Spinal cord (tissue), 10 donors: Measurements from ENCODE around the gene TLR7. TPM values are rescaled to one million over a fixed set of nuclear protein-coding genes. Genes with fewer than 3 reads are reported as not detected.
A peak's percentile ranks its signal among the peaks of the same experiment; 100 is the strongest.

Source experiments
- DNase-seq, 6 donors: peaks; one replicate each; pipeline versions ENCODE4 v3.0.0 to v3.0.0-alpha.2; 2013 to 2015; ENCODE audit warnings: low spot score in 6 of 6, low read depth in 4 of 6
- H3K27ac ChIP-seq: one replicate; pipeline ENCODE4 v1.5.1; 2013; ENCODE audit warnings: low read depth, low read length, control low read depth
- H3K27me3 ChIP-seq: one replicate; pipeline ENCODE4 v1.6.1; 2013; ENCODE audit warnings: low read length; ENCODE audit not compliant: control insufficient read depth, insufficient read depth
- H3K36me3 ChIP-seq: one replicate; pipeline ENCODE4 v1.6.1; 2013; ENCODE audit warnings: low read length; ENCODE audit not compliant: control insufficient read depth, insufficient read depth
- H3K4me1 ChIP-seq: one replicate; pipeline ENCODE4 v1.6.1; 2013; ENCODE audit warnings: low read length; ENCODE audit not compliant: control insufficient read depth, insufficient read depth
- H3K4me3 ChIP-seq: one replicate; pipeline ENCODE4 v1.5.1; 2013; ENCODE audit warnings: low read depth, low read length, control low read depth
- H3K9me3 ChIP-seq: one replicate; pipeline ENCODE4 v1.6.1; 2013; ENCODE audit warnings: low read length; ENCODE audit not compliant: control insufficient read depth, insufficient read depth
- WGBS: methylation state at CpG from one replicate; pipeline ENCODE4 v1.1.5; 2013; ENCODE audit warnings: missing lambda C conversion rate; ENCODE audit not compliant: insufficient coverage; 5-methylcytosine and 5-hydroxymethylcytosine counted together
- polyA plus RNA-seq, 2 donors: library from polyadenylated mRNA; unstranded; fragments of 120-200 nt; gene quantifications; one replicate each; pipeline ENCODE4 v1.2.1, GENCODE V29; 2013; ENCODE audit not compliant: insufficient read length in 2 of 2
- total RNA-seq, 2 donors: library from RNA; depleted of rRNA in 1 of 2; stranded (reverse); fragments of 120-200 nt in 1 of 2; fragments of >200 nt in 1 of 2; gene quantifications; one replicate each; pipeline versions ENCODE4 v1.2.3 to v1.2.4, GENCODE V29; 2013 to 2014
- donor health status: healthy.

Gene TLR7
- total and polyA plus RNA-seq, 4 donors, result 1.6 to 7.3 (median 3.5) TPM

- 85% methylated on average over 5 of the region's 5 CpGs for WGBS
- no peaks in the 10 kb centered on the region for H3K27me3 ChIP-seq
- no peak overlapping the region for H3K27ac ChIP-seq
- H3K36me3 ChIP-seq, result no peaks in the 10 kb centered on the region
- H3K4me3 ChIP-seq, result no peak overlapping the region
- H3K4me1 ChIP-seq, result no peaks in the 10 kb centered on the region
- no peak for DNase-seq
- H3K9me3 ChIP-seq, result no peaks in the 10 kb centered on the region
Observed at GRCh38 chrX:12898073-12898472, 31.2 kb downstream of the TLR7 start.

GRCh38 chrX:12899506-12899905, 32.6 kb downstream of the TLR7 start:
- Histone ChIP-seq H3K36me3 (no peaks in the 10 kb centered on the region), H3K4me1 (no peaks in the 10 kb centered on the region), H3K27ac (no peak overlapping the region), H3K27me3 (no peaks in the 10 kb centered on the region), H3K4me3 (no peak overlapping the region), H3K9me3 (no peaks in the 10 kb centered on the region)
- no peak for DNase-seq
- WGBS, result 47% methylated on average over 5 of the region's 7 CpGs

GRCh38 chrX:12901486-12901885, 34.6 kb downstream of the TLR7 start:
- no peaks in the 10 kb centered on the region for H3K4me1 ChIP-seq
- 13% methylated on average over 5 of the region's 10 CpGs for WGBS
- no peaks in the 10 kb centered on the region for H3K27me3 ChIP-seq
- no peak overlapping the region for H3K4me3 ChIP-seq
- H3K27ac ChIP-seq, result no peak overlapping the region
- H3K9me3 ChIP-seq, result no peaks in the 10 kb centered on the region
- H3K36me3 ChIP-seq, result no peaks in the 10 kb centered on the region
- DNase-seq, result peak in 5 of 6 donors; percentile 6 to 72 (median 13)

GRCh38 chrX:12903646-12904045, 36.8 kb downstream of the TLR7 start:
- H3K36me3 ChIP-seq, result no peaks in the 10 kb centered on the region
- no peaks in the 10 kb centered on the region for H3K27me3 ChIP-seq
- H3K4me1 ChIP-seq, result no peaks in the 10 kb centered on the region
- 83% methylated on average over 5 of the region's 8 CpGs for WGBS
- no peak overlapping the region for H3K4me3 ChIP-seq
- no peak overlapping the region for H3K27ac ChIP-seq
- DNase-seq, result no peak
- H3K9me3 ChIP-seq, result no peaks in the 10 kb centered on the region

GRCh38 chrX:12906046-12906761, 39.3 kb downstream of the TLR7 start, which contains the start of gene TLR8:
Gene TLR8 (plus strand): TSS chrX:12906620. CDS start chrX:12906707, 87 bp downstream.
- H3K27ac ChIP-seq, result no peak within 1 kb of the TSS
- no peaks in the 10 kb centered on the region for H3K27me3 ChIP-seq
- no peaks in the 10 kb centered on the region for H3K9me3 ChIP-seq
- no peaks in the 10 kb centered on the region for H3K36me3 ChIP-seq
- no peak for DNase-seq
- 94% methylated on average over 8 of the region's 15 CpGs for WGBS
- no peak within 1 kb of the TSS for H3K4me3 ChIP-seq
- no peaks in the 10 kb centered on the region for H3K4me1 ChIP-seq

GRCh38 chrX:12910423-12911121, 43.7 kb downstream of the TLR7 start:
- WGBS, result 54% methylated on average over 9 of the region's 10 CpGs

GRCh38 chrX:12911122-12911470, 44.2 kb downstream of the TLR7 start:
- no CpG with 5 or more reads among the region's 2 CpGs for WGBS
- no peaks in the 10 kb centered on the region for H3K4me1 ChIP-seq
- no peak for DNase-seq
- H3K27ac ChIP-seq, result no peak overlapping the region
- H3K36me3 ChIP-seq, result no peaks in the 10 kb centered on the region
- H3K4me3 ChIP-seq, result no peak overlapping the region
- no peaks in the 10 kb centered on the region for H3K9me3 ChIP-seq
- no peaks in the 10 kb centered on the region for H3K27me3 ChIP-seq

More at GRCh38 chrX:12910423-12911121, 43.7 kb downstream of the TLR7 start:
- H3K27me3 ChIP-seq, result no peaks in the 10 kb centered on the region
- no peak overlapping the region for H3K27ac ChIP-seq
- H3K4me3 ChIP-seq, result no peak overlapping the region
- H3K9me3 ChIP-seq, result no peaks in the 10 kb centered on the region
- no peaks in the 10 kb centered on the region for H3K4me1 ChIP-seq
- no peak for DNase-seq
- no peaks in the 10 kb centered on the region for H3K36me3 ChIP-seq

GRCh38 chrX:12912791-12913482, 46.1 kb downstream of the TLR7 start:
- no peaks in the 10 kb centered on the region for H3K4me1 ChIP-seq
- no peaks in the 10 kb centered on the region for H3K36me3 ChIP-seq
- H3K9me3 ChIP-seq, result no peaks in the 10 kb centered on the region
- H3K4me3 ChIP-seq, result no peak overlapping the region
- no peak for DNase-seq
- WGBS, result 60% methylated on average over 2 of the region's 5 CpGs
- no peaks in the 10 kb centered on the region for H3K27me3 ChIP-seq
- H3K27ac ChIP-seq, result no peak overlapping the region

- H3K36me3 ChIP-seq, result no peaks in the 10 kb centered on the region
- H3K27ac ChIP-seq, result no peak overlapping the region
- H3K4me3 ChIP-seq, result no peak overlapping the region
- H3K9me3 ChIP-seq, result no peaks in the 10 kb centered on the region
- H3K4me1 ChIP-seq, result no peaks in the 10 kb centered on the region
- no peaks in the 10 kb centered on the region for H3K27me3 ChIP-seq
- no peak for DNase-seq
- no CpG with 5 or more reads among the region's 2 CpGs for WGBS
Observed at GRCh38 chrX:12917753-12918152, 50.9 kb downstream of the TLR7 start.
